Activated CD4-positive, alpha-beta T cell treated with anti-CD3 and anti-CD28 coated beads, Interleukin-2, amount 50 U/mL, for 16 hours (primary cell): ENCODE results near the gene TMCC1.
A peak's percentile ranks its signal among the peaks of the same experiment; 100 is the strongest.
"Not testable (repeated sequence)": the region's sequence is repeated elsewhere in the genome, so short reads cannot be mapped to it uniquely, and the experiment has no call there.

Experiments
- DNase-seq: peaks from one replicate; pipeline ENCODE4 v3.0.0-alpha.2; 2020

The TMCC1 gene

GRCh38 chr3:129831942-129832341 is 61.6 kb downstream of the TMCC1 start:
- DNase-seq = not testable (repeated sequence)

DNA sequence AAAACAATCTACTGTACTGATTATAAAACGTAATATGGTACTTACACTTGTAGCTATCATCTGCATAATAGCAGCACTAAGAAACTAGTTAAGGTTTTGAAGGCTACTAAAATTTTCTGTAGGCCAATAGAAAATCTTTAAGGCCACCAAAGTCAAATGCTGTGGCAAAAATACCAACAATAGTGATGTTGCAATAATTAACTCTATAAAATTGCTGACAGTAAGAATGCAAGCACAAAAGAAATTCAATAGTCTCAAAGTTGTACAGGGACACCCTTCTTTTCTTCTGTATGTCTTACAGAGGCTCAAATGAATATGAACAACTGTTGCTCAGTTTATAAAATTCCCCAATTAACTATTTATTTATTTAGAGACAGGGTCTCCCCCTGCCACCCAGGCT is 62.0 kb downstream of the TMCC1 start:
- DNase-seq = no peak

DNA sequence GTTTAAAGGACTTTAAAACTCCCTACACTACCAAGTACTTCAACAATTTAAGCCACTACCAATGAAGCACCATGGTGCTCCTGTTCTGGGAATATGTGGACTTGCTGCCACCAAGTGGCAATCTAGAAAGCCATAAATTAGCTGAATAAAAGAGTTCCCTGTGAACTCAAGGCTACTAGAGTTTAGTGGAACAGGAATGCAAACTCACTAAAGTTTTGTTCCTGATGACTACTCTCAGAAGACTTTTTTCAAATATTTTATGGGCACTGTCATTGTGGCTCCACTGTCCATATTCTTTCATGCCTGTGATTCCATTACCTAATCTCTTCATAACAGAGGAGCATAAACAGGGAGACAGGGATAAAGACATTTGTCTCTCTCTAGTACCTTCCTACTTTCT is 63.9 kb downstream of the TMCC1 start:
- DNase-seq = peak; percentile 37

- peak; percentile 47 for DNase-seq
Observed at GRCh38 chr3:129827765-129828164, 65.7 kb downstream of the TMCC1 start.

- peak; percentile 64 for DNase-seq
Observed at GRCh38 chr3:129824926-129825541, 68.5 kb downstream of the TMCC1 start.

DNA sequence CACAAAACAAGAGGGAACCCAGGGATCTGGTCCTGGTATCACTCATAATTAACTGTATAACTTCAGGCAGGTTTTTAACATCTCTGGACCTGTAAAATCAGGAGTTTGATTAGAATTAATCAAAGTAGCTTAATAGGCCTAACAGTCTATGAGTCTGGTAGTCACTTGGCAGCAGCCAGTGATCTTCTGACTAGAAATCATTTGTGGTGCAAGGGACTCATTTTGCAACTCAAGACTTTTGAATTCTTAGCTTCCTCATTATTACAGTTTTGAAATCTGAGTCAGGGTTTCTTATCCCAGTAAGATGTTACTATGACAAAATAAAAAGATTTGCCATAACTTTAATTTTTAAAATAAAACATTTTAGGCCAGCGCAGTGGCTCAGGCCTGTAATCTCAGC is 70.8 kb downstream of the TMCC1 start:
- peak; percentile 1 for DNase-seq

- no peak for DNase-seq
Observed at GRCh38 chr3:129822241-129822640, 71.3 kb downstream of the TMCC1 start.

GRCh38 chr3:129820587-129820986 is 72.9 kb downstream of the TMCC1 start:
- DNase-seq = no peak

GRCh38 chr3:129812589-129812988 is 80.9 kb downstream of the TMCC1 start:
- DNase-seq = no peak

- no peak for DNase-seq
Observed at GRCh38 chr3:129809297-129809696, 84.2 kb downstream of the TMCC1 start.

- DNase-seq = no peak
Observed at GRCh38 chr3:129796146-129796545, 97.4 kb downstream of the TMCC1 start.

DNA sequence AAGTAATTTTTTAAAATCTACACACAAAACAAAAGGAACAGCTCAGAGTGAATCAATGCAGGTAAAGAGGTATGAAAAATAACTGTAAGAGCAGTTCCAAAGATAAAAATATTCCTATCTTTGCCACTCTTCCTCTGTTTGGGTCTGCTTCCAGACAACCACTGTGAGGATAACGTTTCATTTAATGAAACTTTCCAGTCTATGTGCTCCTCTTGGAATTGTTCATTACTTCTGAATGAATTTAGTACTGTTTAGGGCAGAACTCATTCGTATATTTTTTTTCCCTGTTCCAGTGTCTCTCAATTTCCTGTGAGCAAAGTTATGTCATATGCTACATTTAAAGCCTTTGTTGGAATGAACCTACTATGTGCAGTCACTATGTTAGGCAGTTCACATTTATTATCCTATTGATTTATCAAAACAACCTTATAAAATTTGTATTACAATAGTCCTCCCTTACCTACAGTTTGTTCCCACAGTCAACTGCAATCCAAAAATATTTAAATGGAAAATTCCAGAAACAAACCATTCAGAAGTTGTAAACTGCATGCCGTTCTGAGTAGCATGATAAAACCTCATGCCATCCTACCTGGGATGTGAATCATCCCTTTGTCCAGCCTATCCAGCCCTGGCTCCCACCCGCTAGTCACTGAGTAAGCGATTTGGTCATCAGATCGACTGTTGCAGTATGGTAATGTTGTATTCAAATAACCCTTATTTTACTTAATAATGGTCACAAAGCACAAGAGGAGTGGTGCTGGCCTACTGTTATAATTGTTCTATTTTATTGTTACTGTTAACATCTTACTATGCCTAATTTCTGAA is 98.1 kb downstream of the TMCC1 start:
- DNase-seq = no peak

DNA sequence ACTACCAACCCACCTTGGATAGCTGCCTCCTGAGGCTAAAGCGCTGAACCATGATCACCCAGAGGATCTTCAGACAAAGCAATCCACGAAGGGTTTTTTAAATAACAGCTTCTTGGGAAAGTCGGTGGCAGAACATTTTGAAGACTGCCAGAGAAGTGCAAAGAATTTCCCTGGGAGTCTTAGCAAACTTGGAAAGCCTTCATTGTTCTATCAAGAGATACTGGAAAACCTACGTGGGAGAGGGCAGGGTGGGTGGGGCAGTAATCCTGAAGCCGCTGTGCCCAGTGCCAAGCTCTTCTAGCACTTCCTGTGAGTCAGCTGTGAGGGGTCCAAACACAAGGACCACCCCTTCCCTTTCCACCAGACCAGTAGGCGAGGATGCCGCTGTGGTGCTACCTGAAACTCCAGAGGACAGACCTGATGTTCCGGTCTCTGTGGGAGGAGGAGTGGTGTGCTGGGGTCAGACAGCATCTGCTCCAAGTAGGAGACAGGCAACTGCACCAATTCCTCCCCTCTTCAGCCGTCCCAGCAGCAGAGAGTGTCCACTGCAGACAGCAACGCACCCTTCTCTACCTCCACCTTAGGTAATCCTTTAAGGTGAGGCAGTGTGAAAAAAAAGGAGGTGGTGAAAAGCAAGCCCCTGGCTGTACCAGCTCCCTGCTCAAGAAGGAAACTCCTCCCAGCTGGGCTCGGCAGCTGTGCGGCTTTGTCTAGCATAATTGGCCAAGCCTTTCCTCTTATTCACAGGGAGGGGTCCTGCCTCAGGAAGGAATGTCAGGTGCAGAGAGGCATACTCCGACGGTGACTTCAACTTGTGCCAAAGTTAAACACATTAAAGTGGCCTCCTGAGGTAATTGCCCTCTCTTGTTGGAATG is 99.0 kb downstream of the TMCC1 start:
- no peak for DNase-seq

- DNase-seq = no peak
Observed at GRCh38 chr3:129793942-129794310, 99.6 kb downstream of the TMCC1 start.

DNA sequence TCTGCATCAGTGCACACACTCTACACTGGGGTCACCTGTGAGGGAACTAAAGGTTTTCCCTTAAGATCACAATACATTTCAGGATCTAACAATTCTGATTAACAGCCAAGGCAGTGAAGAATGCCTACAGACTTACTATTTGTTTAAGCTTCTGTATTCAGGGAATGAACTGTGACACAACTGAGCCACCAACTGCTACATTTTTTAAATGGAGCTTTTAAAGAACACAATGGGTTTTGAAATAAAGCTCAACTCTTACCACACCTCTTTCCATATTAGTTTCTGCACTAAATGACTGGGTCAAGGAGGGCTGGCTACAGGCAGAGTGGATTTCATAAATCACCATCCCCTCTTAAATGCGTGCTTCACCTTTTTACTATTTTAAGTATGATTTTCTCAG is 100.2 kb downstream of the TMCC1 start:
- DNase-seq = peak; percentile 34

DNA sequence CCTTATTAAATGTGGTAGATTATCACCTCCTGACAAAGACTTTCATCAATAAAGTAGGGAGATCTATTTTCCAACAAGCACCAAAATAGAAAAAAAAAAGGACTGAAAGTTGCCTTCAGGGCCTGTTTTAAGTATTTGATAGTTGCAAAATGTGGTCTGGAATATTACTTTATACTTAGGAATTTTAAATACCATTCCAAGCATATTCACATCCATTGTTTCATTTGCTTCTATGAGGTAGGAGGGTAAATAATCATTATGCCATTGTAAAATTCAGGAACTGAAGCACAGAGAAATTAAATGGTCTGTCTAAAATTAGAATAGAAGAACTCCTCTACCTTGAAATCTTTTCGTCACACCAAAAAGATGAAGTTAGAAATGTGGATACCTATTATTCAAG is 110.0 kb downstream of the TMCC1 start:
- DNase-seq = no peak

DNA sequence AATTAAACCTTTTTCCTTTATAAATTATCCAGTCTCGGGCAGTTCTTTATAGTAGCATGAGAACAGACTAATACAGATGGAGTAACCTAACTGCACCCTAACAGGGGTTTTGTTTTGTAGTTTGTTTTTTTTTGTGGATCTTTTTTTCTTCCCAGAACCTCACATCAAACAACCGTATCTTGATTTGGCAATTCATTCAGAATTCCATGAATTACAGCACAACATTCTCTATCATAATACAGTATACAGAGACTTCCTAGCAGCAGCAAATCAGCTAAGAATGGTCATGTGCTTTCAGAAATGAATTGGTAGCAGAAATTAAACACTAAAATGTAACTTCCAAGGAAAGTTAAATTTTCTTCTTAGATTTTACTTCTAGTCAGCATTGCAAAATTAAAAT is 114.6 kb downstream of the TMCC1 start:
- no peak for DNase-seq

- no peak for DNase-seq
Observed at GRCh38 chr3:129777806-129778205, 115.7 kb downstream of the TMCC1 start.

GRCh38 chr3:129775870-129776269 is 117.6 kb downstream of the TMCC1 start:
- no peak for DNase-seq

- no peak for DNase-seq
Observed at GRCh38 chr3:129773691-129774663, 119.5 kb downstream of the TMCC1 start.

- no peak for DNase-seq
Observed at GRCh38 chr3:129770604-129771003, 122.9 kb downstream of the TMCC1 start.

GRCh38 chr3:129769616-129770015 is 123.9 kb downstream of the TMCC1 start:
- DNase-seq = no peak
